Measurements from ENCODE around the gene SFXN2. TPM values are rescaled to one million over a fixed set of nuclear protein-coding genes. Genes with fewer than 3 reads are reported as not detected.
A peak's percentile ranks its signal among the peaks of the same experiment; 100 is the strongest.

Gene SFXN2
- total RNA-seq, 4 donors from 2014 or later, result 0.20 to 5.0 (median 0.76) TPM

- no peaks in the 10 kb centered on the region for H3K9me3 ChIP-seq
- H3K27ac ChIP-seq, result peak within 1 kb of the TSS; percentile 94 to 98 (median 96)
- DNase-seq (peak; percentile 98 to 99), ATAC-seq (peak; percentile 96 to 98)
- TF ChIP-seq POLR2A (IDR thresholded peaks at IDR 0.05) (peak; percentile 90 to 95), CTCF (IDR thresholded peaks at IDR 0.05 in 4 of 5, conservative IDR thresholded peaks at IDR 0.05 in 1 of 5) (no peak)
- peak within 1 kb of the TSS; percentile 85 to 99 (median 98) for H3K4me3 ChIP-seq
- in situ Hi-C loops (cut with MboI; ENCODE audit: low sequenced_read_pairs in 4 of 4) (loop anchor here (10.0 to 25.0 kb wide), 4 partner anchors 61 to 494 kb away; partner anchors contain the start of gene RPEL1 (in 2 of the 4)), intact Hi-C loops (cut with DNase I; ENCODE audit: low total_unique reads) (loop anchor here (1.0 to 5.0 kb wide), 3 partner anchors 29 to 109 kb away; partner anchors contain the start of genes ARL3, BORCS7 and SFXN2)
- H3K36me3 ChIP-seq, result no peaks in the 10 kb centered on the region
- H3K27me3 ChIP-seq, result no peaks in the 10 kb centered on the region
- H3K4me1 ChIP-seq, result peaks cover 16 to 27% of the 10 kb centered on the region in 2 donors
Measured at GRCh38 chr10:102743588-102744373, 29.3 kb downstream of the SFXN2 start, which contains the start of gene WBP1L. WBP1L (plus strand) TSS chr10:102743948; CDS start chr10:102744054, 106 bp downstream.

DNA sequence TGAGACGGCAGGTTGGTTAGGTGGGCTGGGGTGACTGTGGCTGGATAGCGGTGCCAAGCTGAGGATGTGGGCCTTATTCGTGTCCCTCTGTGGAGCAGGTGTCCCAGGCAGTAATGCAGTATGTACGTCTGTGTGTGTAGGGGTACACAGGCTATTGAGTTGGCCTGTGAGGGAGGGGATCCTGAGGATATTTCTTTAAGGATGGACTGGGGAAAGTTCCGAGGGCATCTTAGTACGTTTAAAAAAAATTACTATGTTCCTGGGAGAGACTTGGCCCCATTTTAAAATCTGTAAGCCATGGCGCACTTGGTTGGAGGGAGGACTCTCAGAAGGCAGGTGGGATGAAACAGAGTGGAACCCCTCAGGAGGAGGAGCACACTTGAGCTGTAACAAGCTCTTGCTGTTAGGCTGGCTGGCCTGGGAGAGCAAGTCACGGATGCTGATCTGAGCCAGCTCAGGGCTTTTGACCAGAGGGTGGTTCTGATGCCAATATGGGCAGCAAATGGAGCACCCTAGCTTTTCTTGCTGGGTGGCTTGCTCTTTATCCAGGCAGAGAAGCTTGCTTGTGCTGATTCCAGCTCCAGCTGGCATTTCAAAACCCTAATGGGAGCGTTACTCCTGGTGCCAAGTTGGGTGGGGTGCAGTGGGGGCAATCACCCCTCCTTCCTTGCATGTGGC, 30.1 kb downstream of the SFXN2 start:
- DNase-seq, result peak in 1 of 2 donors; percentile 68
- H3K4me3 ChIP-seq, result peak overlapping the region; percentile 85 to 99 (median 98)
- H3K27me3 ChIP-seq, result no peaks in the 10 kb centered on the region
- H3K36me3 ChIP-seq, result no peaks in the 10 kb centered on the region
- in situ Hi-C loops (cut with MboI; ENCODE audit: low sequenced_read_pairs in 4 of 4), result loop anchor here (10.0 to 25.0 kb wide), 4 partner anchors 60 to 493 kb away; partner anchors contain the start of gene RPEL1 (in 2 of the 4)
- no peak for TF ChIP-seq CTCF (IDR thresholded peaks at IDR 0.05 in 4 of 5, conservative IDR thresholded peaks at IDR 0.05 in 1 of 5)
- no peak for TF ChIP-seq POLR2A (IDR thresholded peaks at IDR 0.05)
- ATAC-seq, result peak; percentile 30 to 34
- H3K4me1 ChIP-seq, result peaks cover 16 to 27% of the 10 kb centered on the region in 2 donors
- H3K9me3 ChIP-seq, result no peaks in the 10 kb centered on the region
- H3K27ac ChIP-seq, result peak overlapping the region; percentile 94 to 98 (median 96)
- intact Hi-C loops (cut with DNase I; ENCODE audit: low total_unique reads), result loop anchor here (5.0 kb wide), 1 partner anchor 108 kb away; the partner anchor contains the start of gene BORCS7

DNA sequence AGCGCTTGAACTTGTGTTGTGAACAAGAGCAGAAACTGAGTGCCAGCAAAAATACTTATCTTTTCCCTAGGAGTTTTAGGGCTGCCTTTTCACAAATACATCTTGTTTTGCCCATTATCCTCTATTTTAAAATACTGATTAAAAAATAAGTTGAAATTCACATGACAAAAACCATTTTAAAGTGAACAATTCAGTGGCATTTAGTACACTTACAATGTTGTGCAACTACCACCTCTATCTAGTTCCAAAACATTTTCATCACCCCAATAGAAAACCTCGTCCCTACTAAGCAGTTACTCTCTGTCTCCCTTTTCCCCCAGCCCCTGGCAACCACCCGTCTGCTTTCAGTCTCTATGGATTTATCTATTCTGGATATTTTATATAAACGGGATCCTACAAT, 30.7 kb downstream of the SFXN2 start:
- Histone ChIP-seq H3K36me3 (no peaks in the 10 kb centered on the region), H3K4me3 (peak overlapping the region; percentile 85 to 99 (median 98)), H3K4me1 (peaks cover 16 to 30% of the 10 kb centered on the region in 2 donors), H3K9me3 (no peaks in the 10 kb centered on the region), H3K27ac (peak overlapping the region; percentile 94 to 98 (median 96)), H3K27me3 (no peaks in the 10 kb centered on the region)
- in situ Hi-C loops (cut with MboI; ENCODE audit: low sequenced_read_pairs in 4 of 4) (loop anchor here (10.0 to 25.0 kb wide), 4 partner anchors 60 to 492 kb away; partner anchors contain the start of gene RPEL1 (in 2 of the 4)), intact Hi-C loops (cut with DNase I; ENCODE audit: low total_unique reads) (no loop called here)
- no peak for TF ChIP-seq CTCF (IDR thresholded peaks at IDR 0.05 in 4 of 5, conservative IDR thresholded peaks at IDR 0.05 in 1 of 5)
- no peak for TF ChIP-seq POLR2A (IDR thresholded peaks at IDR 0.05)
- ATAC-seq (no peak), DNase-seq (no peak)

- Histone ChIP-seq H3K36me3 (no peaks in the 10 kb centered on the region), H3K4me1 (peaks cover 29% of the 10 kb centered on the region in 2 donors), H3K4me3 (no peak overlapping the region), H3K27me3 (no peaks in the 10 kb centered on the region), H3K27ac (peak overlapping the region; percentile 74 to 81 (median 78)), H3K9me3 (no peaks in the 10 kb centered on the region)
- intact Hi-C loops (cut with DNase I; ENCODE audit: low total_unique reads), result loop anchor here (2.0 kb wide), 1 partner anchor 18 kb away; no protein-coding TSS in a partner anchor
- in situ Hi-C loops (cut with MboI; ENCODE audit: low sequenced_read_pairs in 4 of 4), result no loop called here
- ATAC-seq, result peak; percentile 77 to 84
- peak; percentile 25 to 66 for DNase-seq
- no peak for TF ChIP-seq POLR2A (IDR thresholded peaks at IDR 0.05)
- TF ChIP-seq CTCF (IDR thresholded peaks at IDR 0.05 in 4 of 5, conservative IDR thresholded peaks at IDR 0.05 in 1 of 5), result no peak
Measured at GRCh38 chr10:102752266-102752930, 38.0 kb downstream of the SFXN2 start.

Measured in gastrocnemius medialis (tissue), 4 donors.